GM06990 (cell line): ENCODE results near the gene CNNM2.
"Not testable (repeated sequence)": the region's sequence is repeated elsewhere in the genome, so short reads cannot be mapped to it uniquely, and the experiment has no call there.

ENCODE experiments used
- DNase-seq: peaks from one replicate; pipeline ENCODE4 v3.0.0-alpha.2; 2011; ENCODE audit not compliant: insufficient read length; ENCODE audit errors: extremely low read depth
- H3K27me3 ChIP-seq: replicated peaks from 2 replicates; pipeline ENCODE4 v1.6.0; 2011; ENCODE audit warnings: low read length; ENCODE audit not compliant: control insufficient read depth, insufficient read depth
- H3K36me3 ChIP-seq: 2 replicates; pipeline ENCODE4 v1.5.1; 2011; ENCODE audit warnings: low read length; ENCODE audit not compliant: control insufficient read depth, insufficient read depth
- H3K4me3 ChIP-seq: replicated peaks from 2 replicates; pipeline ENCODE4 v1.5.1; 2011; ENCODE audit warnings: low read depth, mild to moderate bottlenecking, control low read depth, low read length
- TF ChIP-seq, protein P1 (sequence below): IDR thresholded peaks from 2 replicates; pipeline ENCODE4 v1.5.1; 2011; ENCODE audit warnings: low read length, control low read depth, mild to moderate bottlenecking, inconsistent platforms; ENCODE audit not compliant: insufficient read depth, poor library complexity, severe bottlenecking

The CNNM2 gene

DNA sequence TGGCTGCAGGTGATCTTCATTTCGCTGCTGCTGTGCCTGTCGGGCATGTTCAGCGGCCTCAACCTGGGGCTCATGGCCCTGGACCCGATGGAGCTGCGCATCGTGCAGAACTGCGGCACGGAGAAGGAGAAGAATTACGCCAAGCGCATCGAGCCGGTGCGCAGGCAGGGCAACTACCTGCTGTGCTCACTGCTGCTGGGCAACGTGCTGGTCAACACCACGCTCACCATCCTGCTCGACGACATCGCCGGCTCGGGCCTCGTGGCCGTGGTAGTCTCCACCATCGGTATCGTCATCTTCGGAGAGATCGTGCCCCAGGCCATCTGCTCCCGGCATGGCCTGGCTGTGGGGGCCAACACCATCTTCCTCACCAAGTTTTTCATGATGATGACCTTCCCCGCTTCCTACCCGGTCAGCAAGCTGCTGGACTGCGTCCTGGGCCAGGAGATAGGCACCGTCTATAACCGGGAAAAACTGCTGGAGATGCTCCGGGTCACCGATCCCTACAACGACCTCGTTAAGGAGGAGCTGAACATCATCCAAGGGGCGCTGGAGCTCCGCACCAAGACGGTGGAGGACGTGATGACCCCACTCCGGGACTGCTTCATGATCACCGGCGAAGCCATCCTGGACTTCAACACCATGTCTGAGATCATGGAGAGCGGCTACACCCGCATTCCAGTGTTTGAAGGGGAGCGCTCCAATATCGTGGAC is 1.3 kb downstream of the CNNM2 start:
- TF ChIP-seq, protein P1, sequence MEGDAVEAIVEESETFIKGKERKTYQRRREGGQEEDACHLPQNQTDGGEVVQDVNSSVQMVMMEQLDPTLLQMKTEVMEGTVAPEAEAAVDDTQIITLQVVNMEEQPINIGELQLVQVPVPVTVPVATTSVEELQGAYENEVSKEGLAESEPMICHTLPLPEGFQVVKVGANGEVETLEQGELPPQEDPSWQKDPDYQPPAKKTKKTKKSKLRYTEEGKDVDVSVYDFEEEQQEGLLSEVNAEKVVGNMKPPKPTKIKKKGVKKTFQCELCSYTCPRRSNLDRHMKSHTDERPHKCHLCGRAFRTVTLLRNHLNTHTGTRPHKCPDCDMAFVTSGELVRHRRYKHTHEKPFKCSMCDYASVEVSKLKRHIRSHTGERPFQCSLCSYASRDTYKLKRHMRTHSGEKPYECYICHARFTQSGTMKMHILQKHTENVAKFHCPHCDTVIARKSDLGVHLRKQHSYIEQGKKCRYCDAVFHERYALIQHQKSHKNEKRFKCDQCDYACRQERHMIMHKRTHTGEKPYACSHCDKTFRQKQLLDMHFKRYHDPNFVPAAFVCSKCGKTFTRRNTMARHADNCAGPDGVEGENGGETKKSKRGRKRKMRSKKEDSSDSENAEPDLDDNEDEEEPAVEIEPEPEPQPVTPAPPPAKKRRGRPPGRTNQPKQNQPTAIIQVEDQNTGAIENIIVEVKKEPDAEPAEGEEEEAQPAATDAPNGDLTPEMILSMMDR: no peak
- Histone ChIP-seq H3K27me3 (no peaks in the 10 kb centered on the region), H3K4me3 (peak overlapping the region; percentile 89), H3K36me3 (no peaks in the 10 kb centered on the region)
- DNase-seq: peak; percentile 14

DNA sequence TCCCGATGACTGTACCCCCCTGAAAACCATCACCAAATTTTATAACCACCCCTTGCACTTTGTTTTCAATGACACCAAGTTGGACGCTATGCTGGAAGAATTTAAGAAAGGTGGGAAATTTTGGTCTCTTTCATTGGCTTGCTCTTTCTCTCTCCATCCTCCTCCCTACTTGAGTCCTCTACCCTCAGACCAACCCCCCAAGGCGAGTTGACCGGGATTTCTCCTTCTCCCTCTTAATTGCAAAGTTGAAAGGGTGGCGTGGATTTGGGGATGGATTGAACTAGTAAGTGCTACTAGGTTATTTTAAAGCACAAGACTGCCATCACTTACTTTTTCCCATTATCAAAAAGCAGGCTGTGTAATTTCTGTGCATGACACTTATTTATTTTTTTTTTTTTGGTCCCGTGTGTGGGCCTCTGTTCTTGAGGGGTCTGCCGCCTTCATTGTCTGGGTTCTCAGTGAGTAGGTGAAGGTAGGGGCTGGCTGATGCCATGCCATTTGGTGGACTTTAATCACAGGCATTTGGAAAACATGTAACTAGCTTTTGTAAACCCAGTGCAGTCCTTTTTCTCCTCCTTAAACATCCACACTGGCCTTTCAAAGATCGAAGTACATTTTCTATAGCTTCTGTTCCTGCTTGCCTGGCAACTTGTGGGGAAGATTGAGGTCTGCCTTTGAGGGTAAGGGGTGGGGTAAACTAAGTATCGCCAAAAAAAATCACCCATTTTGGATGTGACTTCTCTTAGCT is 2.1 kb downstream of the CNNM2 start:
- TF ChIP-seq, protein P1: no peak

DNA sequence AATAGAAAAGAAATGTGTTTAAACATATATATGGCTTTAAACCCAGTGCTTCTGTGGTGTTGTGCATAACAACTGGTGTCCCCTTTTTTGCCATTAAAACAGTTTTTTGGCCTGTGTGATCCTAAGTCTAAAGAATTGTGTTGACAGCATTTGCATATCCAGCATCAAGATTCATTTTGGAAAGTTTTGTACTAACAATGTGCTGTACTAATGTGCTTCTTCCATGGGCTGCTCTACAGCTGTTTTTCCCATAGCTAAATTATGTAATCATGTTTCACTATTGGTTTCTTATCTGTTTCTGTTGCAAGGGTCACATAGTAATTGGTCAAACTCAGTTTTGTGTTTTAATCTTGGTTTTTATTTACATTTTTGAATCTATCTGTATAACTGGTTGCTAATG is 5.5 kb downstream of the CNNM2 start:
- Histone ChIP-seq H3K4me3 (no peak overlapping the region), H3K27me3 (no peaks in the 10 kb centered on the region), H3K36me3 (no peaks in the 10 kb centered on the region)
- DNase-seq: no peak
- TF ChIP-seq, protein P1: no peak

More for the DNA sequence above, 2.1 kb downstream of the CNNM2 start:
- Histone ChIP-seq H3K4me3 (peak overlapping the region; percentile 89), H3K36me3 (no peaks in the 10 kb centered on the region), H3K27me3 (no peaks in the 10 kb centered on the region)
- DNase-seq: no peak

DNA sequence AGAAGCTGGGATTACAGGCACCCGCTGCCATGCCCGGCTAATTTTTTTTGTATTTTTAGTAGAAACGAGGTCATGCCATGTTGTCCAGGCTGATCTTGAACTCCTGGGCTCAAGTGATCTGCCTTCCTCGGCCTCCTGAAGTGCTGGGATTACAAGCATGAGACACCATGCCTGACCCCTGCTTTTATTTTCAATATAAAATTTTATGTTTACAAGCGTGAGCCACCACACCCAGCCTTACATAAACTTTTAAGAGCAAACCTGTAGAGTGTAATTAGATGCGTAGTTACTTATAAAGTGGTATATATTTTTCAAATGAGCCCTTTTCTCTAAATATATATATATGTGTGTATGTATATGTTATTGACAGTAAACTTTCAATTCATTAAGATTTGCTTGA is 8.7 kb downstream of the CNNM2 start:
- TF ChIP-seq, protein P1: no peak
- Histone ChIP-seq H3K27me3 (no peaks in the 10 kb centered on the region), H3K4me3 (no peak overlapping the region), H3K36me3 (no peaks in the 10 kb centered on the region)
- DNase-seq: no peak

DNA sequence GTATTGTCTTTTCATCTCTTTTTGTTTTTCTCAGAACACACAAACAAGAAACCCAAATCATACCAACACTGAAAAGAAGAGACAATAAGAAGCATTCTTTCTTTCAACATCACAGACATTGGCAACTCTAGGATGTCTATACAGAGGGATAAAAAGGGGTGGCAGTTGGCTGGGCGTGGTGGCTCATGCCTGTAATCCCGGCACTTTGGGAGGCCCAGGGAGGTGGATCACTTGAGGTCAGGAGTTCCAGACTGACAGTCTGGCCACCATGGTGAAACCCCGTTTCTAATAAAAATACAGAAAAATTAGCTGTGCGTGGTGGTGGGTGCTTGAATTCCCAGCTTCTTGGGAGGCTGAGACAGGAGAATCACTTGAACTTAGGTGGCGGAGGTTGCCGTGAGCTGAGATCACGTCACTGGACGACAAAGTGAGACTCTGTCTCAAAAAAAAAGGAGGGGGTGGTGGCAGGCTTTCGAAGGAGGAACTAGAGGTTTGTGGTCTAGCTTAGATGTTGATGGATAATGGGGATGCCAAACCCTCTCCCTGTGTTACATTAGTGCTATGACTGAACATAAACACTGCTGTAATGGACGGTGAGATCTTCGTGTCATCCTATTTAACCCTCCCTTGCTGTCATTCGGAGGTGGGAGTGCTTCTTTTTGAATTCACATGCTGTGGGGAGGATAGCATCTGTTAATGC is 9.4 kb downstream of the CNNM2 start:
- Histone ChIP-seq H3K27me3 (no peaks in the 10 kb centered on the region), H3K4me3 (no peak overlapping the region), H3K36me3 (no peaks in the 10 kb centered on the region)
- TF ChIP-seq, protein P1: no peak
- no peak for DNase-seq

DNA sequence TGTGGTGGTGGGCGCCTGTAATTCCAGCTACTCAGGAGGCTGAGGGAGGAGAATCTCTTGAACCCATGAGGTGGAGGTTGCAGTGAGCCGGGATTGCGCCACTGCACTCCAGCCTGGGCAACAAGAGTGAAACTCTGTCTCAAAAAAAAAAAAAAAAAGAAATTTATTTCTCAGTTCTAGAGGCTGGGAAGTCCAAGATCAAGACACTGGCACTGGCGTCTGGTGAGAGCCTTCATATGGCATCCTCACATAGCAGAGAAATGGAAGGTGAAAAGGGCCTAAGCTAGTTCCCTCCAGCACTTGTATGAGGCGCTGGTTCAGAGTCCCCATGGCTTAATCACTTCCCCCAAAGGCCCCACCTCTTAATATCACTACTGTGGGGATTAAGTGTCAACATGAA is 10.3 kb downstream of the CNNM2 start:
- not testable (repeated sequence) for DNase-seq, H3K36me3 ChIP-seq, H3K4me3 ChIP-seq, H3K27me3 ChIP-seq
